AG10803 (cell line): Measurements from ENCODE around the gene FADD.

Experiments used
- DNase-seq: peaks from one replicate; pipeline ENCODE4 v3.0.0; 2010; ENCODE audit warnings: low read depth
- H3K4me3 ChIP-seq: 2 replicates; pipeline ENCODE4 v1.5.1; 2011; ENCODE audit warnings: mild to moderate bottlenecking, low read length, control low read depth
- TF ChIP-seq, protein P1 (sequence below): conservative IDR thresholded peaks from 2 replicates; pipeline ENCODE4 v1.5.1; 2011; ENCODE audit warnings: mild to moderate bottlenecking, low read length, control low read depth, inconsistent platforms

Gene FADD

DNA sequence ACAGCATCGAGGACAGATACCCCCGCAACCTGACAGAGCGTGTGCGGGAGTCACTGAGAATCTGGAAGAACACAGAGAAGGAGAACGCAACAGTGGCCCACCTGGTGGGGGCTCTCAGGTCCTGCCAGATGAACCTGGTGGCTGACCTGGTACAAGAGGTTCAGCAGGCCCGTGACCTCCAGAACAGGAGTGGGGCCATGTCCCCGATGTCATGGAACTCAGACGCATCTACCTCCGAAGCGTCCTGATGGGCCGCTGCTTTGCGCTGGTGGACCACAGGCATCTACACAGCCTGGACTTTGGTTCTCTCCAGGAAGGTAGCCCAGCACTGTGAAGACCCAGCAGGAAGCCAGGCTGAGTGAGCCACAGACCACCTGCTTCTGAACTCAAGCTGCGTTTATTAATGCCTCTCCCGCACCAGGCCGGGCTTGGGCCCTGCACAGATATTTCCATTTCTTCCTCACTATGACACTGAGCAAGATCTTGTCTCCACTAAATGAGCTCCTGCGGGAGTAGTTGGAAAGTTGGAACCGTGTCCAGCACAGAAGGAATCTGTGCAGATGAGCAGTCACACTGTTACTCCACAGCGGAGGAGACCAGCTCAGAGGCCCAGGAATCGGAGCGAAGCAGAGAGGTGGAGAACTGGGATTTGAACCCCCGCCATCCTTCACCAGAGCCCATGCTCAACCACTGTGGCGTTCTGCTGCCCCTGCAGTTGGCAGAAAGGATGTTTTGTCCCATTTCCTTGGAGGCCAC is 3.3 kb downstream of the FADD start:
- H3K4me3 ChIP-seq = no peak overlapping the region
- no peak for DNase-seq
- TF ChIP-seq, protein P1, sequence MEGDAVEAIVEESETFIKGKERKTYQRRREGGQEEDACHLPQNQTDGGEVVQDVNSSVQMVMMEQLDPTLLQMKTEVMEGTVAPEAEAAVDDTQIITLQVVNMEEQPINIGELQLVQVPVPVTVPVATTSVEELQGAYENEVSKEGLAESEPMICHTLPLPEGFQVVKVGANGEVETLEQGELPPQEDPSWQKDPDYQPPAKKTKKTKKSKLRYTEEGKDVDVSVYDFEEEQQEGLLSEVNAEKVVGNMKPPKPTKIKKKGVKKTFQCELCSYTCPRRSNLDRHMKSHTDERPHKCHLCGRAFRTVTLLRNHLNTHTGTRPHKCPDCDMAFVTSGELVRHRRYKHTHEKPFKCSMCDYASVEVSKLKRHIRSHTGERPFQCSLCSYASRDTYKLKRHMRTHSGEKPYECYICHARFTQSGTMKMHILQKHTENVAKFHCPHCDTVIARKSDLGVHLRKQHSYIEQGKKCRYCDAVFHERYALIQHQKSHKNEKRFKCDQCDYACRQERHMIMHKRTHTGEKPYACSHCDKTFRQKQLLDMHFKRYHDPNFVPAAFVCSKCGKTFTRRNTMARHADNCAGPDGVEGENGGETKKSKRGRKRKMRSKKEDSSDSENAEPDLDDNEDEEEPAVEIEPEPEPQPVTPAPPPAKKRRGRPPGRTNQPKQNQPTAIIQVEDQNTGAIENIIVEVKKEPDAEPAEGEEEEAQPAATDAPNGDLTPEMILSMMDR = no peak

DNA sequence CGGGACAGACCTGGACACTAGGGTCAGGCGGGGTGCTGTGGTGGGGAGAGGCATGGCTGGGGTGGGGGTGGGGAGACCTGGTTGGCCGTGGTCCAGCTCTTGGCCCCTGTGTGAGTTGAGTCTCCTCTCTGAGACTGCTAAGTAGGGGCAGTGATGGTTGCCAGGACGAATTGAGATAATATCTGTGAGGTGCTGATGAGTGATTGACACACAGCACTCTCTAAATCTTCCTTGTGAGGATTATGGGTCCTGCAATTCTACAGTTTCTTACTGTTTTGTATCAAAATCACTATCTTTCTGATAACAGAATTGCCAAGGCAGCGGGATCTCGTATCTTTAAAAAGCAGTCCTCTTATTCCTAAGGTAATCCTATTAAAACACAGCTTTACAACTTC is 3.9 kb downstream of the FADD start:
- H3K4me3 ChIP-seq = no peak overlapping the region
- TF ChIP-seq, protein P1 = no peak
- no peak for DNase-seq

DNA sequence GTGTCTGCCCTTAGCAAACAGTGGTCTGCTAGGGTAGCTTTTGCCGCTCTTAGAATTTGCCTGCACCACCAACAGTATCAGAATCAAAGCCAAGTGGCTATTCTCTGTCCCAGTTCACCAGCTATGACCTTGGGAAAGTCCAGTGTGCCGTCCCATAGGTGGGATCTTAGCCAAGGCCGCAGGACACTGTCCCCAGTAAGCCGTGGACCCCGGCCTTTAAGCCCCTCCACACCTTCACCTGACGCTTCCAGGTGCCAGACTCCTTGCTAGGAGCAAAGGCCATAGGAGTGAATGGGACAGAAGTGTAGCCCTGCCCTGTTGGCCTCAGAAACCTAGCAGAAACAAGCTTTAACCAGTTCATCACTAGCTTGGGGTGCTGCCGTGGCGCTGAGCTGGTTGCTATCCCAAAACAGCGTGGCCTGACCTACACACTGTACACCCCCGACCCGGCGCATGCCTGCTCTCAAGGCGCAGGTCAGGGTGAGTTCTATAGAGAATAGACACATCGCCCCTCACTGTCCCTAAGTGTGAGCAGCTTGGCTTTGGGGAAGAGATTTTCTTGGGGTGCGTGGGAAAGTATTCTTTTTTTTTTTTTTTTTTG is 4.5 kb downstream of the FADD start:
- TF ChIP-seq, protein P1 = no peak
- DNase-seq = no peak
- no peak overlapping the region for H3K4me3 ChIP-seq

DNA sequence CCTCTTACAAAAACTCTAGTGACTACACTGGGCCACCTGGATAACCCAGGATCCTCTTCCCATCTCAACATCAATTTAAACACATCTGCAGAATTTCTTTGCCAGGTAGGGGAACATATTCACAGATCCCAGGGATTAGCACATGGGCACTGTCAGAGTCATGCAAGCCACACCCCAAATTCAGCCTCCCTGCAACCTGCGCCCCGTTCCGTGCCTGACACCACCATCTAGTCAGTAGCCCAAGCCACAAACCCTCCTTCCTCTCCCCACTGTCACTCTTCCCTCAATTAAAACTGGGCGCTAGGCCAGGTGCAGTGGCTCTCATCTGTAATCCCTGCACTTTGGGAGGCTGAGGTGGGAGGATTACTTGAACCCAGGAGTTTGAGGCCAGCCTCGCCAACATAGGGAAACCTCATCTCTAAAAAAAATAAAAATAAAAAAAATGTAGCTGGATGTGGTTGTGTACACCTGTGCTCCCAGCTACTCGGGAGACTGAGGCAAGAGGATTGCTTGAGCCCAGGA is 6.4 kb downstream of the FADD start:
- no peak overlapping the region for H3K4me3 ChIP-seq
- TF ChIP-seq, protein P1 = no peak
- no peak for DNase-seq

DNA sequence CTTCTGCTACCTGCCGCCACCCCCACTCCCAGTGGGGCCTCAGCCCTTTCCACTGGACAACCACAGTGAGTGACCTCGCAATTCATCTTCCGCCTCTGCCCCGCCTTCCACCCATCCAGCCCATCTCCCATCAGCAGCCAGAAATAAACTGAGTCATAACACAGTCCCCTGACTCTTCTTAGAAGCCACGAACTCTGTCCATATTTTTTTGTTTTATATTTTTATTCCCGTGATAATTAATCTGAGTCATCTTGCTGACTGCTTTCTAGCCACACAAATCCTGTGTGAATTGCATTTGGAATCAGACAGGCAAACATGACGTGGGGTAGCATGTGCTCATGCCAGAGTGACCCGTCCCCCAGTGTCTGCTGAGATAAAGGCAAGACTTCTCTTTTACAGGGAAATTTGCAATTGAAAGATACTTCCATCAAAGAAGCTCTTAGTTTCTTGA is 7.0 kb downstream of the FADD start:
- H3K4me3 ChIP-seq = no peak overlapping the region
- TF ChIP-seq, protein P1 = no peak
- DNase-seq = peak; percentile 67

DNA sequence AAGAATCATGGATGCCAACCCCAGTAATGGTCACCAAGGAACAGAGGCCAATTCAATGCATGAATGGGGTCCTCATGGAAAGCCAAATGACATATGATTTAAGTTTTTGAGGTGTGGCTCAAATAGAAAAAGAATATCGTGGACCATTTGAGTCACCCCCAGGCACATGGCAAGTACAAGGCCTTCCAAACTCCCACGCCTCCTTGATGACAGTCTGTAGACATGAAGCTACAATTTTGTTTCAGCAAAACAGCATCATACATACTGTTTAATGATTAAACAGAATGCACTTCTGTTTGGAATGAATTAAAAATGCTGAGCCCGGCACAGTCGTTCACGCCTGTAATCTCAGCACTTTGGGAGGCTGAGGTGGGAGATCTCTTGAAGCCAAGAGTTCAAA is 7.4 kb downstream of the FADD start:
- no peak overlapping the region for H3K4me3 ChIP-seq
- DNase-seq = no peak
- TF ChIP-seq, protein P1 = no peak
